Ishikawa (cell line): ENCODE data around the gene CYP2J2.

ENCODE experiments used
- CREB1 ChIP-seq: IDR thresholded peaks from 2 replicates; pipeline ENCODE4 v1.6.1; 2012; ENCODE audit warnings: low read depth
- EGR1 ChIP-seq: IDR thresholded peaks from 2 replicates; pipeline ENCODE4 v1.6.1; 2012
- EP300 ChIP-seq: IDR thresholded peaks from 2 replicates; pipeline ENCODE4 v1.6.1; 2012; ENCODE audit warnings: borderline replicate concordance
- REST ChIP-seq: IDR thresholded peaks from 2 replicates; pipeline ENCODE4 v1.6.1; 2012; ENCODE audit warnings: low read depth, mild to moderate bottlenecking

- TF ChIP-seq REST (no peak), EP300 (no peak), CREB1 (no peak), EGR1 (no peak)
Measured at GRCh38 chr1:59927213-59927612, 640 bp upstream of the CYP2J2 start.
